Stimulated activated naive CD8-positive, alpha-beta T cell treated with anti-CD3 and anti-CD28 coated beads, Interleukin-15, Interleukin-2, amounts not matched to agents 100 ng/mL and 50 ng/mL, for 24 hours (primary cell): ENCODE results near the gene P3H3.
A peak's percentile ranks its signal among the peaks of the same experiment; 100 is the strongest.
"Not testable (repeated sequence)": the region's sequence is repeated elsewhere in the genome, so short reads cannot be mapped to it uniquely, and the experiment has no call there.

Experiments
- H3K27ac Mint-ChIP-seq: one replicate; pipeline ENCODE4 v1.8.0; 2021; ENCODE audit warnings: mild to moderate bottlenecking, mixed read lengths
- H3K27me3 Mint-ChIP-seq: one replicate; pipeline ENCODE4 v1.8.0; 2021; ENCODE audit warnings: mixed read lengths
- H3K36me3 Mint-ChIP-seq: one replicate; pipeline ENCODE4 v1.8.0; 2021; ENCODE audit warnings: low read depth, mixed read lengths
- H3K4me1 Mint-ChIP-seq: one replicate; pipeline ENCODE4 v1.8.0; 2021; ENCODE audit warnings: low read depth, mixed read lengths
- H3K4me3 Mint-ChIP-seq: one replicate; pipeline ENCODE4 v1.8.0; 2021; ENCODE audit warnings: mild to moderate bottlenecking, mixed read lengths
- H3K9me3 Mint-ChIP-seq: one replicate; pipeline ENCODE4 v1.8.0; 2021; ENCODE audit warnings: mixed read lengths

Gene P3H3

DNA sequence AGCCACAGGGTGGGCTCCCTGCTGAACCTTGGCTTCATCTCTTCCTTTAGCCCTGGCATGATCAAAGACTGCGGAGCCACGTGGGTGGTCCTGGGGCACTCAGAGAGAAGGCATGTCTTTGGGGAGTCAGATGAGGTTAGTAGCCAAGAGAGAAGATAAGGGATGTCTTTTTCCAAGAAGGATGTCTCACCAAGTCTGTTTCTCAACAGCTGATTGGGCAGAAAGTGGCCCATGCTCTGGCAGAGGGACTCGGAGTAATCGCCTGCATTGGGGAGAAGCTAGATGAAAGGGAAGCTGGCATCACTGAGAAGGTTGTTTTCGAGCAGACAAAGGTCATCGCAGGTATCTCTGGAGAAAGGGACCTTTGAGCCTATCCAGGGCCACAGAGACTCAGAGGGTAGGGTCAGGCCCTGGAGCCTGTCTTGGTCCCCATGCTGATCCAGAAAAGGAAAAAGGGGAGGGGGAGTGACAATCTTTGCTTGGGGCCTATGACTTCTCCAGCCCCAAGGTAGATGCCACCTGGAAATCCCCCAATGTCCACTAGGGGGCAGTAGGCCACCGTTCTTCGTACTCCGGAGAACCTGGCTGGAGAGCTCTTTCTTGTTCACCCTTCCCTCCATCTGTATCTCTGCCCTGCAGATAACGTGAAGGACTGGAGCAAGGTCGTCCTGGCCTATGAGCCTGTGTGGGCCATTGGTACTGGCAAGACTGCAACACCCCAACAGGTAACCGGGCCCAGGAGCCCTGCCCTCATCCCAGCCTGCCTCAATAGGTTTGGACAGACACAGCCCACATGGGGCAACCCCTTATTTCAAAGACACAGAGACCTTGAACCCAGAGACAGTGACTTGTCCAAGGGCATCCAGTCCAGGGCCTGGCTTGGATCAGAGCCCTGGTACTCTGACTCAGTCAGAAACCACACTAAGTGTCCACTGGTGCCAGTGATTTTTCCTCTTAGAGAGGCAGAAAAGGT lies 41.1 kb downstream of the P3H3 start:
- no peaks in the 10 kb centered on the region for H3K9me3 Mint-ChIP-seq
- H3K4me3 Mint-ChIP-seq, result peak overlapping the region; percentile 94
- H3K27ac Mint-ChIP-seq, result peak overlapping the region; percentile 93
- peaks cover 71% of the 10 kb centered on the region for H3K36me3 Mint-ChIP-seq
- no peaks in the 10 kb centered on the region for H3K27me3 Mint-ChIP-seq
- peaks cover 70% of the 10 kb centered on the region for H3K4me1 Mint-ChIP-seq

DNA sequence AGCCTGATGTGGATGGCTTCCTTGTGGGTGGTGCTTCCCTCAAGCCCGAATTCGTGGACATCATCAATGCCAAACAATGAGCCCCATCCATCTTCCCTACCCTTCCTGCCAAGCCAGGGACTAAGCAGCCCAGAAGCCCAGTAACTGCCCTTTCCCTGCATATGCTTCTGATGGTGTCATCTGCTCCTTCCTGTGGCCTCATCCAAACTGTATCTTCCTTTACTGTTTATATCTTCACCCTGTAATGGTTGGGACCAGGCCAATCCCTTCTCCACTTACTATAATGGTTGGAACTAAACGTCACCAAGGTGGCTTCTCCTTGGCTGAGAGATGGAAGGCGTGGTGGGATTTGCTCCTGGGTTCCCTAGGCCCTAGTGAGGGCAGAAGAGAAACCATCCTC lies 42.1 kb downstream of the P3H3 start:
- not testable (repeated sequence) for H3K9me3 Mint-ChIP-seq, H3K27me3 Mint-ChIP-seq
- Mint-ChIP-seq H3K36me3 (peaks cover 67% of the 10 kb centered on the region), H3K4me1 (peaks cover 70% of the 10 kb centered on the region), H3K27ac (peak overlapping the region; percentile 93), H3K4me3 (peak overlapping the region; percentile 94)

GRCh38 chr12:6871052-6871957 lies 43.1 kb downstream of the P3H3 start:
- H3K4me1 Mint-ChIP-seq, result peaks cover 69% of the 10 kb centered on the region
- H3K36me3 Mint-ChIP-seq, result peaks cover 66% of the 10 kb centered on the region
- H3K27me3 Mint-ChIP-seq, result no peaks in the 10 kb centered on the region
- peak overlapping the region; percentile 87 for H3K27ac Mint-ChIP-seq
- H3K9me3 Mint-ChIP-seq, result no peaks in the 10 kb centered on the region
- peak overlapping the region; percentile 94 for H3K4me3 Mint-ChIP-seq

- H3K36me3 Mint-ChIP-seq, result peaks cover 72% of the 10 kb centered on the region
Measured at GRCh38 chr12:6872073-6873048, 44.2 kb downstream of the P3H3 start.

DNA sequence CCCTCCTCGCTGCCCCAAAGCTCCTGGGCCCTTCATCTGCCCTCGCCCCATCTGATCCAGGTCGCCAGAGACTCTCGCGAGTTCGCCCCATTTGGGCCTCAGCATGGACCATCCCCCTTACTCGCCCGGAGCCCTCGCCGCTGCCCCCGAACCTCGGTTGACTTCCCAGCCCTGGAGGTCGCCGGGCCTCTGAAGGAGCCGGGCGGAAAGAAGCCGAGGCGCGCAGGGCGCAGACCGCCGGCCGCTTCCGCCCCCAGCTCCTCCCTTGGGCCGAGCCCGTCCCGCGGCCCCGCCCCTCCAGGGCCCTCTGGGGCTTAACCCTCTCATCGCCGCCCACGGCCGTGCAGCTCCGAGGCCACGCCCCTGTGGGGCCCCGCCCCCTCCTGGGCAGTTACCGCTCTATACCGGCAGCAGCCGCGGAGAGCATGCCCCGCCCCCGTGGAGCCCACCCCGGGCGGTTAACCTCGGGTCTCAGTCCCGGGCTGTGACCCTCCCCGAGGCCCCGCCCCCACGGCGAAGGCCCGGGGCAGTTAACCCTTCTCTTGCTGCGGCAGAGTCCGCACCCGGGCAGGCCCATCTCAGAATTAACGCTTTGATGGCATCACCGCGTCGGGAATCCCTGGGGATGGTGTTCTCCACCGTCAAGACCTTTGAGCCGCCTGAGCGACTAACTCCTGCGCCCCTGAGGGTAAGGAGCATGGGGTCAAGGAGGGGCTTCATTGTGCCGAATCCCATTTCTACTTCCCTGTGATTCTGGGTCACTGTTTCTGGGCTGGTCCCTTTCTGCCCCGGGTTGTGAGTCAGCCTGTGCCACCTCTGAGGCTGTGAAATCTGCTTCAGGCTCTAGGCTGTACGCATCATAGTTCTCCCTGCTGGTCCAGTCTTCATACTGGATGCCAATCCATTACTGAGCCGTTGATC lies 45.1 kb downstream of the P3H3 start, which contains the start of gene SPSB2:
TSS of gene SPSB2 (minus strand) at position 210 of the 921 bp plus-strand sequence. CDS start 402 bp downstream, outside the sequence.
- peaks cover 70% of the 10 kb centered on the region for H3K36me3 Mint-ChIP-seq
- H3K27me3 Mint-ChIP-seq, result no peaks in the 10 kb centered on the region
- H3K27ac Mint-ChIP-seq, result peak within 1 kb of the TSS; percentile 87
- H3K4me1 Mint-ChIP-seq, result peaks cover 53% of the 10 kb centered on the region
- H3K4me3 Mint-ChIP-seq, result peak within 1 kb of the TSS; percentile 94
- no peaks in the 10 kb centered on the region for H3K9me3 Mint-ChIP-seq

More at GRCh38 chr12:6872073-6873048, 44.2 kb downstream of the P3H3 start:
- Mint-ChIP-seq H3K4me1 (peaks cover 58% of the 10 kb centered on the region), H3K9me3 (no peaks in the 10 kb centered on the region), H3K4me3 (peak overlapping the region; percentile 94), H3K27me3 (no peaks in the 10 kb centered on the region), H3K27ac (peak overlapping the region; percentile 87)

DNA sequence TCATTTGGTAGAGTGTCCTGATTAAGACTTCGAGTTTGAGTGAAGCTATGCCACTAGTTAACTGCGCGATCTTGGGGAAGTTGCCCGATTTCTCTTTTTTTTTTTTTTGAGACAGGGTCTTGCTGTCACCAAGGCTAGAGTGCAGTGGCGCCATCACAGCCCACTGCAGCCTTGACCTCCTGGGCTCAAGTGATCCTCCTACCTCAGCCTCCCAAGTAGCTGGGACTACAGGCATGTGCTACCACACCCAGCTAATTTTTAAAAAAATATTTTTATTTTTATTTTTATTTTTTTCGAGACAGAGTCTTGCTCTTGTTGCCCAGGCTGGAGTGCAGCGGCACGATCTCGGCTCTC lies 45.8 kb downstream of the P3H3 start:
- H3K4me3 Mint-ChIP-seq, result peak overlapping the region; percentile 73
- peak overlapping the region; percentile 85 for H3K27ac Mint-ChIP-seq
- H3K4me1 Mint-ChIP-seq, result peaks cover 47% of the 10 kb centered on the region
- peaks cover 63% of the 10 kb centered on the region for H3K36me3 Mint-ChIP-seq
- H3K27me3 Mint-ChIP-seq, H3K9me3 Mint-ChIP-seq: not testable (repeated sequence)

DNA sequence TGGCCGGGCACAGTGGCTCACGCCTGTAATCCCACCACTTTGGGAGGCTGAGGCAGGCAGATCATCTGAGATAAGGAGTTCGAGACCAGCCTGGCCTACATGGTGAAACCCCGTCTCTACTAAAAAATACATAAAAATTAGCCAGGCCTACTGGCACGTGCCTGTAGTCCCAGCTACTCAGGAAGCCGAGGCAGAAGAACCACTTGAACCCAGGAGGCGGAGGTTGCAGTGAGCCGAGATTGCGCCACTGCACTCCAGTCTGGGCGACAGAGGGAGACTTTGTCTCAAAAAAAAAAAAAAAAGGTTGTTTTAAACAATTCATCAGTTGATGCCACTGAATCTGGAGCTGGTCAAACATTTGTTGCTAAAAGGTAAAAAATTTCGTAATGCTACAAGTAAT lies 51.6 kb downstream of the P3H3 start:
- H3K36me3 Mint-ChIP-seq, result peaks cover 34% of the 10 kb centered on the region
- H3K4me1 Mint-ChIP-seq, H3K27me3 Mint-ChIP-seq, H3K9me3 Mint-ChIP-seq, H3K27ac Mint-ChIP-seq, H3K4me3 Mint-ChIP-seq: not testable (repeated sequence)

- Mint-ChIP-seq H3K36me3 (peaks cover 20% of the 10 kb centered on the region), H3K27ac (no peak overlapping the region), H3K4me1 (no peaks in the 10 kb centered on the region), H3K27me3 (no peaks in the 10 kb centered on the region), H3K9me3 (no peaks in the 10 kb centered on the region), H3K4me3 (no peak overlapping the region)
Measured at GRCh38 chr12:6883252-6883651, 55.0 kb downstream of the P3H3 start.

- H3K4me1 Mint-ChIP-seq, result no peaks in the 10 kb centered on the region
- peaks cover 20% of the 10 kb centered on the region for H3K36me3 Mint-ChIP-seq
- H3K9me3 Mint-ChIP-seq, result no peaks in the 10 kb centered on the region
- no peak overlapping the region for H3K27ac Mint-ChIP-seq
- H3K4me3 Mint-ChIP-seq, result no peak overlapping the region
- H3K27me3 Mint-ChIP-seq, result no peaks in the 10 kb centered on the region
Measured at GRCh38 chr12:6883683-6884082, 55.5 kb downstream of the P3H3 start.

DNA sequence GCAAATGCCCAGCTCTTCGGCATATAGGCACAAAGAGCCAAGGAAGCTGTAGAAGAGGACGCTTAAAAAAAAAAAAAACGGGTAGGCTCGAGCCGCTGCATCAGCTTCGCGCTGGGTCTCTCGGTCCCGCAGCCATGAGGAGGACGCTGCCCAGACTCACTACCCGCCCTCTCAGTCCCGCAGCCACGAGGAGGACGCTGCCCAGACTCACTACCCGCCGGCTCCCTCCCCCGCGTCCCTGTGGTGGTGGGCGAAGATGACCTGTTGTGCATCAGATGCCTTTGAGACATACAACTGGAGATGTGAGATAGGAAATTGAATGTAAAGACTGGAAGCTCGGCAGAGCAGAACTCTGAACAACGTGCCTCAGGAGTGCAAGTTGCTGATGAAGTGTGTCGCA lies 56.3 kb downstream of the P3H3 start:
- no peak overlapping the region for H3K4me3 Mint-ChIP-seq
- H3K4me1 Mint-ChIP-seq, result no peaks in the 10 kb centered on the region
- H3K27ac Mint-ChIP-seq, result no peak overlapping the region
- no peaks in the 10 kb centered on the region for H3K9me3 Mint-ChIP-seq
- no peaks in the 10 kb centered on the region for H3K27me3 Mint-ChIP-seq
- peaks cover 20% of the 10 kb centered on the region for H3K36me3 Mint-ChIP-seq

GRCh38 chr12:6886206-6886999 lies 58.2 kb downstream of the P3H3 start:
- H3K4me1 Mint-ChIP-seq, result peaks cover 10% of the 10 kb centered on the region
- not testable (repeated sequence) for H3K27me3 Mint-ChIP-seq, H3K27ac Mint-ChIP-seq, H3K4me3 Mint-ChIP-seq, H3K9me3 Mint-ChIP-seq
- H3K36me3 Mint-ChIP-seq, result peaks cover 20% of the 10 kb centered on the region

GRCh38 chr12:6887460-6887859 lies 59.3 kb downstream of the P3H3 start:
- Mint-ChIP-seq H3K4me3 (no peak overlapping the region), H3K4me1 (peaks cover 21% of the 10 kb centered on the region), H3K27ac (no peak overlapping the region), H3K27me3 (no peaks in the 10 kb centered on the region), H3K36me3 (peaks cover 14% of the 10 kb centered on the region), H3K9me3 (no peaks in the 10 kb centered on the region)

DNA sequence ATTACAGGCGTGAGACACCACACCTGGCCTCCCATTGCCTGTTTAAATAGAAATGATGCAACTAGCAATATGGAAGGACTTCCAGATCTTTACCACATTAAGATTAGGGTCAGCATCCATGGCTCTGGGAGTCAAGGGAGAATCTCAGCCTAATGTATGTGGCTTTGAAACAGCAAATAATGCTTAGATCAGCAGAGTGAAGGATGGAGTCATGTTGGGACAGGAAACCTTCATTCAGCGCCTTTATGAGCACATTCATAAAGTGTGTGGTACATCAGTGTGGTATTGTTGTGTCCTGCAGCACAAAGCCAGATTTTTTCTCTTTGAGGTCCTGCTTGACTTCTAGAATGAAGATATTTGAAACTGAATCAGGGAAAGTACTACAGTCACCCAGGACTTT lies 60.2 kb downstream of the P3H3 start:
- no peak overlapping the region for H3K27ac Mint-ChIP-seq
- H3K4me3 Mint-ChIP-seq, result no peak overlapping the region
- H3K4me1 Mint-ChIP-seq, result peaks cover 23% of the 10 kb centered on the region
- H3K27me3 Mint-ChIP-seq, result no peaks in the 10 kb centered on the region
- H3K9me3 Mint-ChIP-seq, result no peaks in the 10 kb centered on the region
- peaks cover 11% of the 10 kb centered on the region for H3K36me3 Mint-ChIP-seq
